HG03575 (cell line): ENCODE results near the gene SLF1.

Source experiments
- ATAC-seq: cut with Tn5 transposase; IDR thresholded peaks from one replicate; pipeline ENCODE4 v1.9.1; 2021; ENCODE audit not compliant: unreplicated experiment, insufficient number of reproducible peaks, low FRiP score; ENCODE audit errors: extremely low read depth

The SLF1 gene

GRCh38 chr5:94649874-94650273 lies 31.4 kb downstream of the SLF1 start:
- ATAC-seq, result no peak

- no peak for ATAC-seq
Measured at GRCh38 chr5:94658272-94658671, 39.8 kb downstream of the SLF1 start.

GRCh38 chr5:94660506-94660905 lies 42.0 kb downstream of the SLF1 start:
- no peak for ATAC-seq

- no peak for ATAC-seq
Measured at GRCh38 chr5:94661086-94661485, 42.6 kb downstream of the SLF1 start.

- no peak for ATAC-seq
Measured at GRCh38 chr5:94667937-94668336, 49.5 kb downstream of the SLF1 start.

GRCh38 chr5:94670726-94671125 lies 52.3 kb downstream of the SLF1 start:
- ATAC-seq, result no peak

GRCh38 chr5:94672746-94673145 lies 54.3 kb downstream of the SLF1 start:
- no peak for ATAC-seq

GRCh38 chr5:94674490-94675382 lies 56.3 kb downstream of the SLF1 start:
- no peak for ATAC-seq

GRCh38 chr5:94675965-94676618 lies 57.6 kb downstream of the SLF1 start:
- ATAC-seq, result no peak

- ATAC-seq, result no peak
Measured at GRCh38 chr5:94682814-94683520, 64.5 kb downstream of the SLF1 start.

- no peak for ATAC-seq
Measured at GRCh38 chr5:94689908-94690307, 71.4 kb downstream of the SLF1 start.

- no peak for ATAC-seq
Measured at GRCh38 chr5:94690778-94691177, 72.3 kb downstream of the SLF1 start.

- no peak for ATAC-seq
Measured at GRCh38 chr5:94691291-94691690, 72.8 kb downstream of the SLF1 start.

- no peak for ATAC-seq
Measured at GRCh38 chr5:94691949-94692348, 73.5 kb downstream of the SLF1 start.

- no peak for ATAC-seq
Measured at GRCh38 chr5:94692581-94692980, 74.1 kb downstream of the SLF1 start.

GRCh38 chr5:94693043-94693822 lies 74.8 kb downstream of the SLF1 start:
- ATAC-seq, result no peak

GRCh38 chr5:94693845-94694370 lies 75.4 kb downstream of the SLF1 start:
- no peak for ATAC-seq

GRCh38 chr5:94694671-94695070 lies 76.2 kb downstream of the SLF1 start:
- no peak for ATAC-seq

- no peak for ATAC-seq
Measured at GRCh38 chr5:94698197-94698596, 79.7 kb downstream of the SLF1 start.
